K562 (cell line): Measurements from ENCODE around the gene C5orf47. TPM values are rescaled to one million over a fixed set of nuclear protein-coding genes. Genes with fewer than 3 reads are reported as not detected.

Experiments used
- ATAC-seq: fragments of 200-7000 bp; cut with Tn5 transposase; 3 replicates; pipeline ENCODE4 v1.9.1; 2020; ENCODE audit warnings: moderate library complexity
- BruUV-seq: library from RNA; stranded (reverse); fragments of 400-500 nt; replicated peaks from 2 replicates; lab custom pipeline; 2021; lab: Mats Ljungman, UMichigan
- CTCF ChIA-PET: fragments of 300-600 bp; formaldehyde crosslinking; extraction: SDS; loops from one replicate; lab custom pipeline; 2021; ENCODE audit warnings: low intra/inter-chr PET ratio; lab: Yijun Ruan, JAX
- POLR2A ChIA-PET: fragments of 300-600, 350-650 bp; sonication (Branson Sonifier 250); formaldehyde crosslinking; extraction: SDS; loops from one replicate; lab custom pipeline; 2021; ENCODE audit warnings: antibody characterized with exemption, inconsistent platforms; lab: Yijun Ruan, JAX
- DNase-seq, 4 experiments: peaks; one replicate each; pipeline versions ENCODE4 v3.0.0 to v3.0.0-alpha.2; 2011 to 2018; ENCODE audit warnings: low spot score in 3 of 4, mixed read lengths in 3 of 4; ENCODE audit errors: extremely low read depth in 1 of 4
- FAIRE-seq: peaks from 2 replicates; lab custom pipeline; 2011; peaks lifted over from hg19 to GRCh38; lab: Jason Lieb, UNC
- H2AFZ ChIP-seq: 2 replicates; pipeline ENCODE4 v1.6.0; 2011; ENCODE audit warnings: low read depth, low read length, control low read depth, inconsistent platforms
- H3K27ac ChIP-seq: fragments of 200-600 bp; 3 replicates; pipeline ENCODE4 v1.8.0; 2011; ENCODE audit warnings: low read depth, mild to moderate bottlenecking, control low read depth, inconsistent platforms, low read length, moderate library complexity, mixed read lengths; ENCODE audit errors: extremely low read depth
- H3K27me3 ChIP-seq, 2 experiments: fragments of 300-600 bp in 1 of 2; 2 replicates in 1 of 2; 3 replicates in 1 of 2; pipeline versions ENCODE4 v1.6.0 to v1.8.0; 2011; ENCODE audit warnings: inconsistent platforms in 2 of 2, low read length in 2 of 2, mild to moderate bottlenecking in 1 of 2, mixed read lengths in 1 of 2, moderate library complexity in 1 of 2; ENCODE audit not compliant: control insufficient read depth in 2 of 2, insufficient read depth in 2 of 2
- H3K36me3 ChIP-seq: fragments of 300-600 bp; 3 replicates; pipeline ENCODE4 v1.8.0; 2011; ENCODE audit warnings: mild to moderate bottlenecking, low read length, inconsistent platforms; ENCODE audit not compliant: control insufficient read depth, insufficient read depth
- H3K4me1 ChIP-seq, 2 experiments: fragments of 200-600 bp in 1 of 2; replicated peaks in 1 of 2; 2 replicates in 1 of 2; 3 replicates in 1 of 2; pipeline versions ENCODE4 v1.5.1 to v1.8.0; 2011; ENCODE audit warnings: inconsistent platforms in 2 of 2, low read length in 2 of 2, mild to moderate bottlenecking in 1 of 2, mixed read lengths in 1 of 2, moderate library complexity in 1 of 2; ENCODE audit not compliant: control insufficient read depth in 2 of 2, insufficient read depth in 2 of 2
- H3K4me2 ChIP-seq: 2 replicates; pipeline ENCODE4 v1.6.1; 2011; ENCODE audit warnings: low read length, control low read depth, inconsistent platforms, mixed read lengths; ENCODE audit not compliant: insufficient read depth
- H3K4me3 ChIP-seq: fragments of 200-600 bp; sonication (generic), shearing (Covaris generic); 2 replicates; pipeline ENCODE4 v1.5.1; 2016; ENCODE audit warnings: control low read depth, inconsistent platforms
- H3K79me2 ChIP-seq: fragments of 200-600 bp; 3 replicates; pipeline ENCODE4 v1.8.0; 2011; ENCODE audit warnings: low read length, inconsistent platforms; ENCODE audit not compliant: control insufficient read depth, insufficient read depth
- H3K9ac ChIP-seq, 2 experiments: 2 replicates each; pipeline versions ENCODE4 v1.6.0 to v1.6.1; 2011; ENCODE audit warnings: low read depth in 2 of 2, low read length in 2 of 2, control low read depth in 1 of 2, inconsistent platforms in 1 of 2, mild to moderate bottlenecking in 1 of 2, mixed read lengths in 1 of 2; ENCODE audit not compliant: insufficient read depth in 1 of 2
- H3K9me1 ChIP-seq: one replicate; pipeline ENCODE4 v1.6.0; 2011; ENCODE audit warnings: inconsistent platforms, mild to moderate bottlenecking, low read length, moderate library complexity; ENCODE audit not compliant: control insufficient read depth, insufficient read depth
- H3K9me3 ChIP-seq: replicated peaks from 2 replicates; pipeline ENCODE4 v1.5.1; 2011; ENCODE audit warnings: low read depth, low read length, inconsistent platforms; ENCODE audit not compliant: control insufficient read depth, insufficient read depth
- H4K20me1 ChIP-seq: replicated peaks from 2 replicates; pipeline ENCODE4 v1.6.1; 2011; ENCODE audit warnings: low read length, inconsistent platforms, mixed read lengths; ENCODE audit not compliant: control insufficient read depth, insufficient read depth
- GATAD2A ChIP-seq: fragments of 450-650 bp; IDR thresholded peaks from 2 replicates; pipeline ENCODE4 v1.6.1; 2017
- IRF9 ChIP-seq: fragments of 450-650 bp; IDR thresholded peaks from 2 replicates; pipeline ENCODE4 v1.6.1; 2016; ENCODE audit warnings: missing biosample characterization, missing genetic modification characterization
- POLR2A ChIP-seq: fragments of 450-650 bp; conservative IDR thresholded peaks from 2 replicates; pipeline ENCODE4 v1.6.1; 2016
- PRDM10 ChIP-seq: fragments of 450-650 bp; IDR thresholded peaks from 2 replicates; pipeline ENCODE4 v1.6.1; 2018; ENCODE audit not compliant: partially characterized antibody
- SMAD1 ChIP-seq: fragments of 150-350 bp; IDR thresholded peaks from 2 replicates; pipeline ENCODE4 v1.6.1; 2014; ENCODE audit warnings: low read length, low read depth; ENCODE audit not compliant: partially characterized antibody
- ZFX ChIP-seq: sonication (generic); formaldehyde crosslinking; IDR thresholded peaks from 2 replicates; pipeline ENCODE4 v1.8.0; 2022; ENCODE audit warnings: mild to moderate bottlenecking, missing genetic modification reagents, moderate library complexity
- ZNF3 ChIP-seq: fragments of 250-450 bp; sonication (Bioruptor Pico); IDR thresholded peaks from 2 replicates; pipeline ENCODE4 v1.5.0; 2021; ENCODE audit warnings: mild to moderate bottlenecking, moderate library complexity
- ZNF431 ChIP-seq: sonication (generic); formaldehyde crosslinking; IDR thresholded peaks from 2 replicates; pipeline ENCODE4 v1.8.0; 2022; ENCODE audit warnings: mild to moderate bottlenecking, missing genetic modification reagents
- ZNF583 ChIP-seq: fragments of 250-450 bp; sonication (Bioruptor Pico); IDR thresholded peaks from 2 replicates; pipeline ENCODE4 v1.4.0; 2020
- ZNF77 ChIP-seq: fragments of 250-450 bp; sonication (Bioruptor Pico); IDR thresholded peaks from 2 replicates; pipeline ENCODE4 v1.5.0; 2020
- WGBS: fragments of 100-300 bp; shearing (Covaris generic); methylation state at CpG from one replicate; pipeline ENCODE4 v1.1.6; 2016; ENCODE audit warnings: low coverage, mixed read lengths; ENCODE audit not compliant: insufficient coverage; ENCODE audit errors: missing lambda C conversion rate; 5-methylcytosine and 5-hydroxymethylcytosine counted together
- in situ Hi-C: fragments of 300-500 bp; cut with MboI; formaldehyde crosslinking; loops from 4 replicates; pipeline ENCODE4 v1.15.0; 2018; ENCODE audit warnings: inconsistent platforms, mixed read lengths
- intact Hi-C: fragments of 100-400 bp; cut with micrococcal nuclease; formaldehyde crosslinking; loops from 2 replicates; pipeline ENCODE4 v1.14.2; 2022
- polyA plus RNA-seq, 8 experiments: library from polyadenylated mRNA; depleted of rRNA in 4 of 8; stranded (reverse) in 5 of 8; unstranded in 3 of 8; fragments of >200 nt; fragmentation: Nextera tagmentation in 2 of 8; fragmentation: Illumina TruSeq in 1 of 8; extraction: Ambion mirVana in 2 of 8; extraction: Trizol in 1 of 8; gene quantifications; 2 replicates each; pipeline versions ENCODE4 v1.2.1 to v1.2.3, GENCODE V29; 2011 to 2014; ENCODE audit warnings: inconsistent platforms in 1 of 8, missing spikeins in 1 of 8
- total RNA-seq, 7 experiments: library from RNA; depleted of rRNA in 6 of 7; stranded (reverse); fragments of >200 nt in 6 of 7; fragmentation: Illumina TruSeq in 2 of 7; extraction: Trizol in 2 of 7; gene quantifications; 2 replicates each; pipeline versions ENCODE4 v1.2.1 to v1.2.3, GENCODE V29; 2011 to 2021; ENCODE audit warnings: low replicate concordance in 1 of 7
- TF ChIP-seq, protein P1 (sequence below): sonication (generic); formaldehyde crosslinking; IDR thresholded peaks from 2 replicates; pipeline ENCODE4 v1.9.0; 2022; ENCODE audit warnings: mild to moderate bottlenecking, missing genetic modification reagents

Gene C5orf47
- total and polyA plus RNA-seq, 9 of the 15 experiments (the other 6 are each of a cell fraction or from before 2014, with no cell fraction given): 0.08 TPM; not detected in 8

- H3K36me3 ChIP-seq: peaks cover 22% of the 10 kb centered on the region; the same call in 2 of the 3 replicates
- CTCF ChIA-PET: no interaction called here
- H3K4me1 ChIP-seq: no peaks in the 10 kb centered on the region; a peak in 1 of 5 replicates
- no TSS peak for BruUV-seq
- ATAC-seq (no peak), DNase-seq (no peak), FAIRE-seq (no peak)
- WGBS: 45% methylated on average over 1 of the region's 1 CpG
- H3K9me3 ChIP-seq: no peaks in the 10 kb centered on the region; the same call in 1 of the 2 replicates
- no peaks in the 10 kb centered on the region for H3K27me3 ChIP-seq
- H3K9ac ChIP-seq: no peak overlapping the region
- H4K20me1 ChIP-seq: no peaks in the 10 kb centered on the region
- TF ChIP-seq ZNF431 (CRISPR knock-in tag): no peak
- H2AFZ ChIP-seq: no peak overlapping the region
- H3K27ac ChIP-seq: no peak overlapping the region
- no peaks in the 10 kb centered on the region for H3K79me2 ChIP-seq
- no peak overlapping the region for H3K4me3 ChIP-seq
- no peak overlapping the region for H3K4me2 ChIP-seq
- in situ Hi-C loops: no loop called here
- intact Hi-C loops: no loop called here
- H3K9me1 ChIP-seq: no peaks in the 10 kb centered on the region
- POLR2A ChIA-PET: interaction anchor here (0.6 to 1.8 kb wide), 3 partner anchors 9 to 351 kb away, joined by 4 to 5 read pairs (median 5); no protein-coding TSS in a partner anchor
Observed at GRCh38 chr5:173961418-173961817, 27.6 kb upstream of the C5orf47 start.

- H3K27ac ChIP-seq: no peak overlapping the region
- H3K9me1 ChIP-seq: no peaks in the 10 kb centered on the region
- no peak overlapping the region for H3K4me3 ChIP-seq
- peaks cover 16% of the 10 kb centered on the region; the same call in 2 of the 3 replicates for H3K36me3 ChIP-seq
- ChIA-PET CTCF (no interaction called here), POLR2A (interaction anchor here (0.9 to 1.8 kb wide), 7 partner anchors 9 to 141 kb away, joined by 3 to 5 read pairs (median 4); no protein-coding TSS in a partner anchor)
- FAIRE-seq (no peak), DNase-seq (no peak), ATAC-seq (peak; percentile 52)
- no peak overlapping the region for H3K9ac ChIP-seq
- WGBS: 66% methylated on average over 3 of the region's 3 CpGs
- no peaks in the 10 kb centered on the region; the same call in 1 of the 2 replicates for H3K9me3 ChIP-seq
- no peaks in the 10 kb centered on the region for H3K27me3 ChIP-seq
- no peak overlapping the region for H3K4me2 ChIP-seq
- no peak overlapping the region for H2AFZ ChIP-seq
- H3K79me2 ChIP-seq: no peaks in the 10 kb centered on the region
- no peaks in the 10 kb centered on the region for H4K20me1 ChIP-seq
- intact Hi-C loops: no loop called here
- TF ChIP-seq ZNF583 (CRISPR knock-in tag) (no peak), POLR2A (peak; percentile 51; the same call in 1 of the 2 replicates), ZFX (CRISPR knock-in tag) (no peak), SMAD1 (no peak), IRF9 (no peak), PRDM10 (peak; percentile 14), ZNF77 (no peak), GATAD2A (no peak), ZNF3 (no peak)
- TF ChIP-seq, protein P1, sequence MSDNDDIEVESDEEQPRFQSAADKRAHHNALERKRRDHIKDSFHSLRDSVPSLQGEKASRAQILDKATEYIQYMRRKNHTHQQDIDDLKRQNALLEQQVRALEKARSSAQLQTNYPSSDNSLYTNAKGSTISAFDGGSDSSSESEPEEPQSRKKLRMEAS (CRISPR knock-in tag): no peak
- no TSS peak for BruUV-seq
- H3K4me1 ChIP-seq: no peaks in the 10 kb centered on the region; a peak in 1 of 5 replicates
- in situ Hi-C loops: no loop called here
Observed at GRCh38 chr5:173962436-173962972, 26.5 kb upstream of the C5orf47 start.
